Loucy (cell line): ENCODE results near the gene SHLD3.

ENCODE experiments used
- CTCF ChIP-seq: fragments of 200-600 bp; sonication (generic); conservative IDR thresholded peaks from 2 replicates; pipeline ENCODE4 v1.5.1; 2014; ENCODE audit warnings: mild to moderate bottlenecking, antibody characterized with exemption, low read length
- EZH2phosphoT487 ChIP-seq: fragments of 200-600 bp; IDR thresholded peaks from 2 replicates; pipeline ENCODE4 v1.6.1; 2018; ENCODE audit warnings: antibody characterized with exemption, mild to moderate bottlenecking, moderate library complexity, borderline replicate concordance

- TF ChIP-seq CTCF: no peak
- TF ChIP-seq EZH2phosphoT487: no peak
Observed at GRCh38 chr5:65647941-65648340, 23.1 kb downstream of the SHLD3 start.
